Measurements from ENCODE around the gene TMEM138.

TMEM138 gene

DNA sequence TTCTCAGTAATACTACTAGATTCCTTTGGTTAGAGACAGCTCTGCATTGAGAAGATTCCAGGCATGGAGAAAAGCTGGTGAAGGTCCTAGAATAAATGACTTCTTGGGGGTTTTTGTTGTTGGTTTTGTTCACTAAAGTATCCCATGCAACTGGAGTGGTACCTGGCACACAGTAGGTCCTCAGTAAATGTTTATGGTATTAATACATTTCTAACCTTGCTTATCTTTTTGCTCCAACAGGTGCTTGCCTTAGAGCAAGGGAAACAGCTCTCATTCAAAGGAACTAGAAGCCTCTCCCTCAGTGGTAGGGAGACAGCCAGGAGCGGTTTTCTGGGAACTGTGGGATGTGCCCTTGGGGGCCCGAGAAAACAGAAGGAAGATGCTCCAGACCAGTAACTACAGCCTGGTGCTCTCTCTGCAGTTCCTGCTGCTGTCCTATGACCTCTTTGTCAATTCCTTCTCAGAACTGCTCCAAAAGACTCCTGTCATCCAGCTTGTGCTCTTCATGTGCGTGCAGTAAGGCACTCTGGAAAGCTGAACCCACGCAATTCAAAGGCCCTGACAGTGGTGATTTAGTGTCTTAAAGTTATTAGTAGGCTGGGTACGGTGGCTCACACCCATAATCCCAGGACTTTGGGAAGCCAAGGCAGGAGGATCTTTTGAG, 2.0 kb downstream of the TMEM138 start:
- TF ChIP-seq BHLHE40 (IDR thresholded peaks at IDR 0.05; ENCODE audit: borderline replicate concordance) (no peak), TARDBP (IDR thresholded peaks at IDR 0.05) (no peak), ELF4 (IDR thresholded peaks at IDR 0.05) (no peak), HDGF (IDR thresholded peaks at IDR 0.05; ENCODE audit: borderline replicate concordance) (no peak), CTBP1 (IDR thresholded peaks at IDR 0.05; ENCODE audit: borderline replicate concordance) (no peak), ZNF384 (IDR thresholded peaks at IDR 0.05) (no peak), FOXA1 (IDR thresholded peaks at IDR 0.05) (no peak), SP1 (IDR thresholded peaks at IDR 0.05) (no peak), SUZ12 (IDR thresholded peaks at IDR 0.05) (no peak), NFRKB (IDR thresholded peaks at IDR 0.05) (no peak), FOXM1 (IDR thresholded peaks at IDR 0.05; ENCODE audit: borderline replicate concordance) (no peak), FOXK2 (IDR thresholded peaks at IDR 0.05) (no peak), L3MBTL2 (conservative IDR thresholded peaks at IDR 0.05) (no peak)
- TF ChIP-seq, protein P1, sequence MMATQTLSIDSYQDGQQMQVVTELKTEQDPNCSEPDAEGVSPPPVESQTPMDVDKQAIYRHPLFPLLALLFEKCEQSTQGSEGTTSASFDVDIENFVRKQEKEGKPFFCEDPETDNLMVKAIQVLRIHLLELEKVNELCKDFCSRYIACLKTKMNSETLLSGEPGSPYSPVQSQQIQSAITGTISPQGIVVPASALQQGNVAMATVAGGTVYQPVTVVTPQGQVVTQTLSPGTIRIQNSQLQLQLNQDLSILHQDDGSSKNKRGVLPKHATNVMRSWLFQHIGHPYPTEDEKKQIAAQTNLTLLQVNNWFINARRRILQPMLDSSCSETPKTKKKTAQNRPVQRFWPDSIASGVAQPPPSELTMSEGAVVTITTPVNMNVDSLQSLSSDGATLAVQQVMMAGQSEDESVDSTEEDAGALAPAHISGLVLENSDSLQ (IDR thresholded peaks at IDR 0.05), result no peak
- CTCF ChIA-PET, result interaction anchor here (2.8 to 3.5 kb wide), 2 partner anchors 21 to 28 kb away, joined by 16 to 26 read pairs; no protein-coding TSS in a partner anchor
- no peak for DNase-seq (ENCODE audit: extremely low spot score)
- POLR2A ChIA-PET, result interaction anchor here (1.4 to 5.0 kb wide), 5 partner anchors 11 to 66 kb away, joined by 3 to 103 read pairs (median 35); partner anchors contain the start of genes CPSF7, DDB1, SDHAF2 and TKFC

DNA sequence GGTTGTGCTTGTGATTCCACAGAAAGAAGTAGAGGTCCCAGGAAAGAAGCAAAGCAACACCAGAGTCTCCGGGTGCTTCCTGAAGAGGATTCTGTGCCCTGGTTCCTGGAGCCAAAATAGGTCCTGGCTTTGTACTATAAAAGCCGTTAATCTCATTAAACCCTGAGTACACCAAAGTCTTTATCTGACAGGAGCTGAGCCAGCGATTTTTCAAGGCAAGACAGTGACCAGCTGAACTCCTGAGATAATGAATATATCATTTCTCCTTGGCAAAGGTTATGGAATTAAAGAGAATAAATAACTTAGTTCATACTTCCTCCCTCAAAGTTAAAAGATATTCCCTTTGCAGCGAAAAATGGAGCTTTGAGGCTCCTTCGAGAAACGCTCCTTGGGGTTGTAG, 5.2 kb downstream of the TMEM138 start:
- no peak for TF ChIP-seq FOXK2 (IDR thresholded peaks at IDR 0.05)
- TF ChIP-seq, protein P1 (IDR thresholded peaks at IDR 0.05), result no peak
- no peak for TF ChIP-seq NFRKB (IDR thresholded peaks at IDR 0.05)
- no peak for TF ChIP-seq HDGF (IDR thresholded peaks at IDR 0.05; ENCODE audit: borderline replicate concordance)
- no peak for TF ChIP-seq ELF4 (IDR thresholded peaks at IDR 0.05)
- TF ChIP-seq FOXM1 (IDR thresholded peaks at IDR 0.05; ENCODE audit: borderline replicate concordance), result no peak
- TF ChIP-seq ZNF384 (IDR thresholded peaks at IDR 0.05), result no peak
- TF ChIP-seq TARDBP (IDR thresholded peaks at IDR 0.05), result no peak
- TF ChIP-seq L3MBTL2 (conservative IDR thresholded peaks at IDR 0.05), result no peak
- TF ChIP-seq BHLHE40 (IDR thresholded peaks at IDR 0.05; ENCODE audit: borderline replicate concordance), result no peak
- no peak for TF ChIP-seq ARNT (IDR thresholded peaks at IDR 0.05)
- TF ChIP-seq FOXA1 (IDR thresholded peaks at IDR 0.05), result no peak
- TF ChIP-seq SUZ12 (IDR thresholded peaks at IDR 0.05), result no peak
- TF ChIP-seq CTBP1 (IDR thresholded peaks at IDR 0.05; ENCODE audit: borderline replicate concordance), result no peak
- POLR2A ChIA-PET, result interaction anchor here (0.8 kb wide), 1 partner anchor 15 kb away, joined by 3 read pairs; no protein-coding TSS in a partner anchor
- CTCF ChIA-PET, result interaction anchor here (0.6 kb wide), 1 partner anchor 7 kb away, joined by 3 read pairs; no protein-coding TSS in a partner anchor
- DNase-seq (ENCODE audit: extremely low spot score), result no peak

DNA sequence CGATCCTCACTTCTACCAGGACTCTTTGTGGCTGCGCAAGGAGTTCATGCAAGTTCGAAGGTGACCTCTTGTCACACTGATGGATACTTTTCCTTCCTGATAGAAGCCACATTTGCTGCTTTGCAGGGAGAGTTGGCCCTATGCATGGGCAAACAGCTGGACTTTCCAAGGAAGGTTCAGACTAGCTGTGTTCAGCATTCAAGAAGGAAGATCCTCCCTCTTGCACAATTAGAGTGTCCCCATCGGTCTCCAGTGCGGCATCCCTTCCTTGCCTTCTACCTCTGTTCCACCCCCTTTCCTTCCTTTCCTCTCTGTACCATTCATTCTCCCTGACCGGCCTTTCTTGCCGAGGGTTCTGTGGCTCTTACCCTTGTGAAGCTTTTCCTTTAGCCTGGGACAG, 6.5 kb downstream of the TMEM138 start:
- no peak for TF ChIP-seq FOXM1 (IDR thresholded peaks at IDR 0.05; ENCODE audit: borderline replicate concordance)
- TF ChIP-seq HDGF (IDR thresholded peaks at IDR 0.05; ENCODE audit: borderline replicate concordance), result no peak
- TF ChIP-seq L3MBTL2 (conservative IDR thresholded peaks at IDR 0.05), result no peak
- no peak for TF ChIP-seq SUZ12 (IDR thresholded peaks at IDR 0.05)
- no peak for TF ChIP-seq ELF4 (IDR thresholded peaks at IDR 0.05)
- TF ChIP-seq NFRKB (IDR thresholded peaks at IDR 0.05), result no peak
- TF ChIP-seq ZNF384 (IDR thresholded peaks at IDR 0.05), result no peak
- TF ChIP-seq SP1 (IDR thresholded peaks at IDR 0.05), result no peak
- TF ChIP-seq, protein P1 (IDR thresholded peaks at IDR 0.05), result no peak
- TF ChIP-seq ARNT (IDR thresholded peaks at IDR 0.05), result no peak
- TF ChIP-seq FOXA1 (IDR thresholded peaks at IDR 0.05), result no peak
- TF ChIP-seq BHLHE40 (IDR thresholded peaks at IDR 0.05; ENCODE audit: borderline replicate concordance), result no peak
- no peak for TF ChIP-seq FOXK2 (IDR thresholded peaks at IDR 0.05)
- TF ChIP-seq CTBP1 (IDR thresholded peaks at IDR 0.05; ENCODE audit: borderline replicate concordance), result no peak
- TF ChIP-seq LEF1 (IDR thresholded peaks at IDR 0.05; ENCODE audit: borderline replicate concordance), result no peak
- no peak for TF ChIP-seq TARDBP (IDR thresholded peaks at IDR 0.05)
- no peak for DNase-seq (ENCODE audit: extremely low spot score)
- CTCF ChIA-PET, result interaction anchor here (1.0 kb wide), 1 partner anchor 33 kb away, joined by 3 read pairs; no protein-coding TSS in a partner anchor
- POLR2A ChIA-PET, result interaction anchor here (0.7 kb wide), 1 partner anchor 10 kb away, joined by 3 read pairs; no protein-coding TSS in a partner anchor

DNA sequence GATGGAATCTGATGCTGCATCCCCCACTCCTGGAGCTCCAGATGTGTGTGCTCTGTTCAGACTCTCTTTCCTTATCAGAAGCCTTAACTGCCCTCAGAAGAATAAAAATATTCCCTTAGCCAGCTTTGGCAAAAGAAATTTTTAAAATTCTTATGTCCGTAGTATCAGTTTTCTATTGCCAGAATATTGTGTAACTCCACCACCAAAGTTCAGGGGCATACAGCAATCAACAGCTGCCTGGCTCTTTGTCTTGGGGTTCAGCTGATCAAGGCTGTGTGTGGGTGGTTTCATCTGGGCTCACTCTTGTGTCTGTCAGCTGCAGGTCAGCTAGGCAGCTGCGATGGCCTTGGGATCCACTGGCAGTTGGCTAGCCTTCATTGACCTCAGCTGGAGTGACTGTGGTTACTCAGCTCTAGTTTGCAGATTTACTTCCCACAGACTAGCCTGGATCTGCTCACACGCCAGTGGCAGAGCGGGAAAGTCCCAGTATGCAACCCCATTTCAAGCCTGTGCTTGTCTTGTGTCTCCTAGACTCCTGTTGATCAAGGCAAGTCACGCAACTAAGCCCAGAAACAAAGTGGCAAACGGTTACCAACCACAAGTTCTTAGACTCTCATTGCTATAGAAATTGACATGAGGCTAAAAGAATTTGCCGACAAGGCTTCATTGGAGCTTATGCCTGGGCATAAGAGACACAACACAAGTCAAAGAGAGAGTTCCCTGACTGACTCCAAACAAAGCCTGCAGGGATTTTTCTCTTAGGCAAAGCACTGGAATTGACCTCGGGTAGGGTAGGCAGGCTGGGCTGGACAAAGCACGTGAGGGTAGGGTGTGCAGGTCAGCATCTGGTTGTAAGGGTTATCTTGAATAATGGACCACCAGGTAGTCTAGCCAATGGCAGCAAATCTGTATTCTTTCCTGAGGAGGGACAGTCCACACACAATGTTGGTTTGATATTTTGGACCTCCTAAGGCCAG, 7.5 kb downstream of the TMEM138 start:
- TF ChIP-seq L3MBTL2 (conservative IDR thresholded peaks at IDR 0.05) (no peak), NFRKB (IDR thresholded peaks at IDR 0.05) (no peak), FOXK2 (IDR thresholded peaks at IDR 0.05) (no peak), ZNF384 (IDR thresholded peaks at IDR 0.05) (no peak), SUZ12 (IDR thresholded peaks at IDR 0.05) (no peak), FOXA1 (IDR thresholded peaks at IDR 0.05) (no peak), FOXM1 (IDR thresholded peaks at IDR 0.05; ENCODE audit: borderline replicate concordance) (no peak), ELF4 (IDR thresholded peaks at IDR 0.05) (no peak), LEF1 (IDR thresholded peaks at IDR 0.05; ENCODE audit: borderline replicate concordance) (no peak)
- TF ChIP-seq, protein P1 (IDR thresholded peaks at IDR 0.05), result no peak
- DNase-seq (ENCODE audit: extremely low spot score), result no peak
- ChIA-PET CTCF (no interaction called here), POLR2A (interaction anchor here (2.2 kb wide), 1 partner anchor 7 kb away, joined by 11 read pairs; the partner anchor contains the start of genes CYB561A3 and TMEM138)
